IMR-90 (cell line): Measurements from ENCODE around the gene KBTBD12.

Source experiments
- CEBPB ChIP-seq: IDR thresholded peaks from 2 replicates; pipeline ENCODE4 v1.6.1; 2012; ENCODE audit warnings: low read depth, low read length, improper control_type of control experiment
- CTCF ChIP-seq: conservative IDR thresholded peaks from 2 replicates; pipeline ENCODE4 v1.5.1; 2012; ENCODE audit warnings: mild to moderate bottlenecking, low read depth, low read length, improper control_type of control experiment
- MXI1 ChIP-seq: IDR thresholded peaks from 2 replicates; pipeline ENCODE4 v1.6.1; 2012; ENCODE audit warnings: low read depth, mild to moderate bottlenecking, low read length, moderate library complexity, borderline replicate concordance
- POLR2A ChIP-seq: IDR thresholded peaks from 2 replicates; pipeline ENCODE4 v1.6.1; 2012; ENCODE audit warnings: mild to moderate bottlenecking, low read depth, low read length
- RAD21 ChIP-seq: IDR thresholded peaks from 2 replicates; pipeline ENCODE4 v1.6.1; 2012; ENCODE audit warnings: low read length, improper control_type of control experiment
- RCOR1 ChIP-seq: IDR thresholded peaks from 2 replicates; pipeline ENCODE4 v1.6.1; 2012; ENCODE audit warnings: mild to moderate bottlenecking, low read length, improper control_type of control experiment; ENCODE audit not compliant: insufficient replicate concordance
- USF2 ChIP-seq: fragments of 150-350 bp; IDR thresholded peaks from 2 replicates; pipeline ENCODE4 v1.6.1; 2017; ENCODE audit warnings: mild to moderate bottlenecking, antibody characterized with exemption, low read length, low read depth
- TF ChIP-seq, protein P1 (sequence below): fragments of 150-350 bp; IDR thresholded peaks from 2 replicates; pipeline ENCODE4 v1.6.1; 2016; ENCODE audit warnings: low read depth, mild to moderate bottlenecking, low read length, moderate library complexity, borderline replicate concordance

- TF ChIP-seq CTCF, result no peak
- no peak for TF ChIP-seq POLR2A
- TF ChIP-seq MXI1, result no peak
- TF ChIP-seq RAD21, result no peak
- no peak for TF ChIP-seq RCOR1
- TF ChIP-seq, protein P1, sequence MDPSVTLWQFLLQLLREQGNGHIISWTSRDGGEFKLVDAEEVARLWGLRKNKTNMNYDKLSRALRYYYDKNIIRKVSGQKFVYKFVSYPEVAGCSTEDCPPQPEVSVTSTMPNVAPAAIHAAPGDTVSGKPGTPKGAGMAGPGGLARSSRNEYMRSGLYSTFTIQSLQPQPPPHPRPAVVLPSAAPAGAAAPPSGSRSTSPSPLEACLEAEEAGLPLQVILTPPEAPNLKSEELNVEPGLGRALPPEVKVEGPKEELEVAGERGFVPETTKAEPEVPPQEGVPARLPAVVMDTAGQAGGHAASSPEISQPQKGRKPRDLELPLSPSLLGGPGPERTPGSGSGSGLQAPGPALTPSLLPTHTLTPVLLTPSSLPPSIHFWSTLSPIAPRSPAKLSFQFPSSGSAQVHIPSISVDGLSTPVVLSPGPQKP, result no peak
- TF ChIP-seq USF2, result no peak
- TF ChIP-seq CEBPB, result no peak
Measured at GRCh38 chr3:127881586-127881985, 33.4 kb upstream of the KBTBD12 start.
